Measurements from ENCODE around the gene RTN1. TPM values are rescaled to one million over a fixed set of nuclear protein-coding genes. Genes with fewer than 3 reads are reported as not detected.
A peak's percentile ranks its signal among the peaks of the same experiment; 100 is the strongest.

The RTN1 gene
- polyA plus RNA-seq, 1 donor from 2014 or later: 1,138 TPM

DNA sequence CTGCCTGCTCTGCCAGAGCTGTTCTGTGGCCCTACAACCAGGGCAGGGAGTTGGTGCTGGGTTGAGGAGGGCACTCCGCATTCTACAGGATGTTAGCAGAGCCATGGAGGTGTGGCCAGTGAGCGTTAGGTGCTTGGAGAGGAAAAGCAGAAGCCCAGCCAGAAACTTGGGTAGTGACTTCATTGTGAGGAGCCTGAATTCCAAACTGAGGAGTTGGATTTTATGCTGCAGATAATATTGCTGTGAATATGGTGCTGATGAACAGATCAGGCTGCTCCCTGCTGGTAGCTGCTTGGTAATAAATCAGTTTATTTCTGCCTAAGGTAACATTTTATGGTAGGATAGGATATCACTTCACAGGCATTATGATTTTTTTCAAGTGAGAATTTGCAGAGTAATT is 286.8 kb downstream of the RTN1 start:
- no peak overlapping the region for H3K9ac ChIP-seq (ENCODE audit: low read length)
- no peaks in the 10 kb centered on the region for H3K9me3 ChIP-seq (ENCODE audit: low read length)
- no peak for TF ChIP-seq TAF1 (IDR thresholded peaks at IDR 0.05; ENCODE audit: low read depth)
- TF ChIP-seq EP300 (conservative IDR thresholded peaks at IDR 0.05; ENCODE audit: poor library complexity, severe bottlenecking): no peak
- TF ChIP-seq EZH2 (IDR thresholded peaks at IDR 0.05; ENCODE audit: borderline replicate concordance, insufficient read depth, low read length, poor library complexity, severe bottlenecking): no peak
- no peak for TF ChIP-seq MXI1 (conservative IDR thresholded peaks at IDR 0.05; ENCODE audit: poor library complexity, severe bottlenecking)
- TF ChIP-seq POLR2AphosphoS5 (IDR thresholded peaks at IDR 0.05): no peak
- TF ChIP-seq, protein P1, sequence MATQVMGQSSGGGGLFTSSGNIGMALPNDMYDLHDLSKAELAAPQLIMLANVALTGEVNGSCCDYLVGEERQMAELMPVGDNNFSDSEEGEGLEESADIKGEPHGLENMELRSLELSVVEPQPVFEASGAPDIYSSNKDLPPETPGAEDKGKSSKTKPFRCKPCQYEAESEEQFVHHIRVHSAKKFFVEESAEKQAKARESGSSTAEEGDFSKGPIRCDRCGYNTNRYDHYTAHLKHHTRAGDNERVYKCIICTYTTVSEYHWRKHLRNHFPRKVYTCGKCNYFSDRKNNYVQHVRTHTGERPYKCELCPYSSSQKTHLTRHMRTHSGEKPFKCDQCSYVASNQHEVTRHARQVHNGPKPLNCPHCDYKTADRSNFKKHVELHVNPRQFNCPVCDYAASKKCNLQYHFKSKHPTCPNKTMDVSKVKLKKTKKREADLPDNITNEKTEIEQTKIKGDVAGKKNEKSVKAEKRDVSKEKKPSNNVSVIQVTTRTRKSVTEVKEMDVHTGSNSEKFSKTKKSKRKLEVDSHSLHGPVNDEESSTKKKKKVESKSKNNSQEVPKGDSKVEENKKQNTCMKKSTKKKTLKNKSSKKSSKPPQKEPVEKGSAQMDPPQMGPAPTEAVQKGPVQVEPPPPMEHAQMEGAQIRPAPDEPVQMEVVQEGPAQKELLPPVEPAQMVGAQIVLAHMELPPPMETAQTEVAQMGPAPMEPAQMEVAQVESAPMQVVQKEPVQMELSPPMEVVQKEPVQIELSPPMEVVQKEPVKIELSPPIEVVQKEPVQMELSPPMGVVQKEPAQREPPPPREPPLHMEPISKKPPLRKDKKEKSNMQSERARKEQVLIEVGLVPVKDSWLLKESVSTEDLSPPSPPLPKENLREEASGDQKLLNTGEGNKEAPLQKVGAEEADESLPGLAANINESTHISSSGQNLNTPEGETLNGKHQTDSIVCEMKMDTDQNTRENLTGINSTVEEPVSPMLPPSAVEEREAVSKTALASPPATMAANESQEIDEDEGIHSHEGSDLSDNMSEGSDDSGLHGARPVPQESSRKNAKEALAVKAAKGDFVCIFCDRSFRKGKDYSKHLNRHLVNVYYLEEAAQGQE (IDR thresholded peaks at IDR 0.05; ENCODE audit: borderline replicate concordance): no peak
- TF ChIP-seq SMC3 (conservative IDR thresholded peaks at IDR 0.05; ENCODE audit: poor library complexity): peak; percentile 40
- TF ChIP-seq RAD21 (conservative IDR thresholded peaks at IDR 0.05): peak; percentile 36
- TF ChIP-seq, protein P2, sequence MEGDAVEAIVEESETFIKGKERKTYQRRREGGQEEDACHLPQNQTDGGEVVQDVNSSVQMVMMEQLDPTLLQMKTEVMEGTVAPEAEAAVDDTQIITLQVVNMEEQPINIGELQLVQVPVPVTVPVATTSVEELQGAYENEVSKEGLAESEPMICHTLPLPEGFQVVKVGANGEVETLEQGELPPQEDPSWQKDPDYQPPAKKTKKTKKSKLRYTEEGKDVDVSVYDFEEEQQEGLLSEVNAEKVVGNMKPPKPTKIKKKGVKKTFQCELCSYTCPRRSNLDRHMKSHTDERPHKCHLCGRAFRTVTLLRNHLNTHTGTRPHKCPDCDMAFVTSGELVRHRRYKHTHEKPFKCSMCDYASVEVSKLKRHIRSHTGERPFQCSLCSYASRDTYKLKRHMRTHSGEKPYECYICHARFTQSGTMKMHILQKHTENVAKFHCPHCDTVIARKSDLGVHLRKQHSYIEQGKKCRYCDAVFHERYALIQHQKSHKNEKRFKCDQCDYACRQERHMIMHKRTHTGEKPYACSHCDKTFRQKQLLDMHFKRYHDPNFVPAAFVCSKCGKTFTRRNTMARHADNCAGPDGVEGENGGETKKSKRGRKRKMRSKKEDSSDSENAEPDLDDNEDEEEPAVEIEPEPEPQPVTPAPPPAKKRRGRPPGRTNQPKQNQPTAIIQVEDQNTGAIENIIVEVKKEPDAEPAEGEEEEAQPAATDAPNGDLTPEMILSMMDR (IDR thresholded peaks at IDR 0.05; ENCODE audit: poor library complexity, severe bottlenecking): no peak
- H3K27me3 ChIP-seq (ENCODE audit: insufficient read depth, low read depth, low read length): no peaks in the 10 kb centered on the region
- no peaks in the 10 kb centered on the region for H3K9me2 ChIP-seq (ENCODE audit: insufficient read depth, low read length)
- no peak overlapping the region for H3K27ac ChIP-seq (ENCODE audit: low read length)
- no peak overlapping the region for H3K4me2 ChIP-seq (ENCODE audit: low read length)
- no peaks in the 10 kb centered on the region for H3F3A ChIP-seq (ENCODE audit: insufficient read depth, low read length, poor library complexity, severe bottlenecking)
- no peaks in the 10 kb centered on the region for H3K79me2 ChIP-seq (replicated peaks; ENCODE audit: insufficient read depth, low read length)
- no peak overlapping the region for H3K4me3 ChIP-seq (ENCODE audit: low read length)
- H2AFZ ChIP-seq (ENCODE audit: low read depth, low read length): no peak overlapping the region
- H3K36me3 ChIP-seq (ENCODE audit: insufficient read depth, low read length): no peaks in the 10 kb centered on the region
- no peaks in the 10 kb centered on the region for H4K20me1 ChIP-seq (ENCODE audit: insufficient read depth)

DNA sequence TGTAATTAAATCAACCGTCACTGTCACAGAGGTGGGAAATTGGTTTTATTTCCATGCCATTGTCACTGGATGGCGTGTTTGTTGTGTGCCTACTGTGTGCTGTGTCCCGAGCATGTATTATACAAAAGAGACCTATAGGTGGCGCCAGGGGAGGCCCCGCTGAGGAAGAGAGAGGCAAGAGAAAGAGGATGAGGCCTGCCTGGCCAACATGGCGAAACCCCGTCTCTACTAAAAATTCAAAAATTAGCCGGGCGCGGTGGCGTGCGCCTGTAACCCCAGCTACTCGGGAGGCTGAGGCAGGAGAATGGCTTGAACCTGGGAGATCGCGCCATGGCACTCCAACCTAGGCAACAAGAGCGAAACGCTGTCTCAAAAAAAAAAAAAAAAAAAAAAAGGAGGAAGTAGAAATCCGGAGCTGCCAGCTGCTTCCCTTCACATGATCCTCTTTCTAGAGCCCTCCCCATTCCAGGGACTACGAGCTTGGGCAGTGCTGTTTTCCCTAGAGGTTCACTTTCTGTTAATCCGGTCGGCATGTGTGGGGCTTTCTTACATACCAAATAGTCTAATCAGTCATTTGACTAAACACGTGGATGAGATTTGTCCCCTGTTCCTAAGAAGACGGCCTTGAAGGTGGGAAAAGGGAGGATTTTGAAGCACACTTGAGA is 287.6 kb downstream of the RTN1 start:
- Histone ChIP-seq H3K4me2 (ENCODE audit: low read length) (no peak overlapping the region), H3K27ac (ENCODE audit: low read length) (no peak overlapping the region), H3K36me3 (ENCODE audit: insufficient read depth, low read length) (no peaks in the 10 kb centered on the region), H3K9me3 (ENCODE audit: low read length) (no peaks in the 10 kb centered on the region), H3K9me2 (ENCODE audit: insufficient read depth, low read length) (no peaks in the 10 kb centered on the region), H4K20me1 (ENCODE audit: insufficient read depth) (no peaks in the 10 kb centered on the region), H3K4me3 (ENCODE audit: low read length) (no peak overlapping the region), H3K79me2 (replicated peaks; ENCODE audit: insufficient read depth, low read length) (no peaks in the 10 kb centered on the region), H3F3A (ENCODE audit: insufficient read depth, low read length, poor library complexity, severe bottlenecking) (no peaks in the 10 kb centered on the region), H3K27me3 (ENCODE audit: insufficient read depth, low read depth, low read length) (no peaks in the 10 kb centered on the region), H2AFZ (ENCODE audit: low read depth, low read length) (no peak overlapping the region), H3K9ac (ENCODE audit: low read length) (no peak overlapping the region)
- TF ChIP-seq, protein P2 (IDR thresholded peaks at IDR 0.05; ENCODE audit: poor library complexity, severe bottlenecking): no peak
- TF ChIP-seq, protein P1 (IDR thresholded peaks at IDR 0.05; ENCODE audit: borderline replicate concordance): no peak
- TF ChIP-seq EP300 (conservative IDR thresholded peaks at IDR 0.05; ENCODE audit: poor library complexity, severe bottlenecking) (no peak), EZH2 (IDR thresholded peaks at IDR 0.05; ENCODE audit: borderline replicate concordance, insufficient read depth, low read length, poor library complexity, severe bottlenecking) (no peak), POLR2AphosphoS5 (IDR thresholded peaks at IDR 0.05) (no peak), TAF1 (IDR thresholded peaks at IDR 0.05; ENCODE audit: low read depth) (no peak), SMC3 (conservative IDR thresholded peaks at IDR 0.05; ENCODE audit: poor library complexity) (no peak)

Measured in neural cell (in vitro differentiated cells).